ENCODE measurements around the gene GIGYF1. TPM values are rescaled to one million over a fixed set of nuclear protein-coding genes. Genes with fewer than 3 reads are reported as not detected.

The GIGYF1 gene
- total and polyA plus RNA-seq, 8 donors: 10.5 to 127 (median 33.6) TPM

DNA sequence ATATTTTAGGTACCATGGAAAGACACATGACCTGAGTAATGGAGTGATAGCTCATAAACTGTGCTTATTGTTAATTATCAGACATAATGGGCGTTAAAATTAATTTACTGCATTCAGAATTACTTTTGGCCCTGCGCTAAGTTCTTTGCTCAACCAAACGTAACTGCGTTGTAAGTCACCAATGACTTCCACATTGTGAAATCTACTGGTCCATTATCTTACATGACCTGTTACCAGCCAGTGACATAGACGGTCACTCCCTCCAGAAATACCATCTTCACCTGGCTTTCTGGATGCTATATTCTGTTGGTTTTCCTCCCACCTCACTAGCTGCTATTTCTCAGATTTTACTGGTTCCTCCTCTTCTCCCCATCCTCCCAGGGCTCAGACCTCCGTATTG, 5.0 kb upstream of the GIGYF1 start:
- Histone ChIP-seq H3K4me1 (peaks cover 4 to 10% (median 8%) of the 10 kb centered on the region in 4 donors), H3K36me3 (no peaks in the 10 kb centered on the region), H3K27me3 (no peaks in the 10 kb centered on the region), H3K27ac (no peak overlapping the region), H3K4me3 (no peak overlapping the region), H3K9me3 (no peaks in the 10 kb centered on the region)
- TF ChIP-seq POLR2A (IDR thresholded peaks at IDR 0.05) (no peak), POLR2AphosphoS5 (IDR thresholded peaks at IDR 0.05) (no peak), EP300 (IDR thresholded peaks at IDR 0.05) (no peak)
- TF ChIP-seq, protein P1, sequence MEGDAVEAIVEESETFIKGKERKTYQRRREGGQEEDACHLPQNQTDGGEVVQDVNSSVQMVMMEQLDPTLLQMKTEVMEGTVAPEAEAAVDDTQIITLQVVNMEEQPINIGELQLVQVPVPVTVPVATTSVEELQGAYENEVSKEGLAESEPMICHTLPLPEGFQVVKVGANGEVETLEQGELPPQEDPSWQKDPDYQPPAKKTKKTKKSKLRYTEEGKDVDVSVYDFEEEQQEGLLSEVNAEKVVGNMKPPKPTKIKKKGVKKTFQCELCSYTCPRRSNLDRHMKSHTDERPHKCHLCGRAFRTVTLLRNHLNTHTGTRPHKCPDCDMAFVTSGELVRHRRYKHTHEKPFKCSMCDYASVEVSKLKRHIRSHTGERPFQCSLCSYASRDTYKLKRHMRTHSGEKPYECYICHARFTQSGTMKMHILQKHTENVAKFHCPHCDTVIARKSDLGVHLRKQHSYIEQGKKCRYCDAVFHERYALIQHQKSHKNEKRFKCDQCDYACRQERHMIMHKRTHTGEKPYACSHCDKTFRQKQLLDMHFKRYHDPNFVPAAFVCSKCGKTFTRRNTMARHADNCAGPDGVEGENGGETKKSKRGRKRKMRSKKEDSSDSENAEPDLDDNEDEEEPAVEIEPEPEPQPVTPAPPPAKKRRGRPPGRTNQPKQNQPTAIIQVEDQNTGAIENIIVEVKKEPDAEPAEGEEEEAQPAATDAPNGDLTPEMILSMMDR (IDR thresholded peaks at IDR 0.05): no peak
- DNase-seq: no peak
- intact Hi-C loops (cut with DNase I; ENCODE audit: low total_unique reads): no loop called here
- WGBS, 5 donors: 57 to 78% (median 67%) methylated on average over 5 to 6 of the region's 6 CpGs

DNA sequence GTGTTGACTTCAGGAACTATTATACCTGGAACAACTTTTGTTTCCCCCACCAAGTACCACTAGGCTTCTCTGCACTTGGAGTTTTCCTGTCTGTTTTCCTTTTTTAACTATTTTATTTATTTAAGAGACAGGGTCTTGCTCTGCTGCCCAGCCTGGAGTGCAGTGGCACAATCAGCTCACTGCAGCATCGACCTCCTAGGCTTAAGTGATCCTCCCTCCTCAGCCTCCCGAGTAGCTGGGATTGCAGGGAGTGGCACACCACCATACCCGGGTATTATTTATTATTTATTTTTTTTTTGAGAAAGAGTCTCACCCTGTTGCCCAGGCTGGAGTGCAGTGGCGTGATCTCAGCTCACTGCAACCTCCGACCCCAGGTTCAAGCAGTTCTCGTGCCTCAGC, 2.1 kb upstream of the GIGYF1 start:
- Histone ChIP-seq H3K9me3 (no peaks in the 10 kb centered on the region), H3K4me1 (peaks cover 24 to 35% (median 31%) of the 10 kb centered on the region in 4 donors), H3K27ac (no peak overlapping the region), H3K4me3 (no peak overlapping the region), H3K27me3 (no peaks in the 10 kb centered on the region), H3K36me3 (no peaks in the 10 kb centered on the region)
- no peak for DNase-seq
- intact Hi-C loops (cut with DNase I; ENCODE audit: low total_unique reads): no loop called here
- WGBS, 5 donors: 72 to 81% (median 79%) methylated on average over 6 of the region's 6 CpGs
- TF ChIP-seq POLR2A (IDR thresholded peaks at IDR 0.05) (no peak), POLR2AphosphoS5 (IDR thresholded peaks at IDR 0.05) (no peak), EP300 (IDR thresholded peaks at IDR 0.05) (no peak)
- TF ChIP-seq, protein P1 (IDR thresholded peaks at IDR 0.05): no peak

DNA sequence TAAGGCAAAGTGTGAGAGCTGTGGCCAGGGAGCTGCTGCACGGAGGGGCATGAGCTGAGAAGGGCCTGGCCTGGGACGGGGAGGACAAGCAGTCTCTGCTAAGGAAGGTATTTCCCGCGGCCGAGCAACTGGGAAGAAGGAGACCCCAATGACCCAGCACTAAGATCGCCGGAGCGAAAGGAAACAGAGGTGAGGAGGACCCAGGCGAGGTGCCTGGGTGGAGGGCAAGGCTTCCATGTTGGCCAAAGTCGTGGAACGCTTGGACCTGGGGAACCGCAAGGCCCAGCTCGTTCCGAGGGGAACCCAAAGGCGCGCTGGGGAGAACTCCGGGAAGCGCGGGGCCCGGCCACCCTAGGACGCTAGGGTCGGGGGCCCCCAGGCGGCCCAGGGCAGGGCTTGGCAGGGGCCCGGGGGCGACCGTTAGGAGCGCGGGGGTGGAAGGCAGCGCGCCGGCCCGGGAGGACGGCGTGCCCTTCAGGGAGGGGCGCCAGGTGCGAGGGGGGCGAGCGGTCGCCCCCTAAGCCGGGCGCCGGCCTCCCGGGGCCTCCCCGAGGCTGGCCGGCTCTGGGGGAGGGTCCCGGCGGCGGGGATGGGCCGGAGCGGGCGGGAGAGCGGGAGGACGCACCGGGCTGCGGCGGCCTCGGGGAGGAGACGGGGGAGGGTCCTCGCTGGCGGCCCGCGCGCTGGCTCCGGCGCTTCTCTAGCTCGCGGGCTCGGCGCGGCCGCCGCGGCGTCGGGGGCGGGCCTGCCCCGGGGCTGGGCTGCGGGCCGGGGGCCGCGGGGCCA, 545 bp downstream of the GIGYF1 start:
- H3K4me1 ChIP-seq: peaks cover 37 to 58% (median 56%) of the 10 kb centered on the region in 4 donors
- peak overlapping the region; percentile 88 to 98 (median 95) for H3K4me3 ChIP-seq
- 0 to 1% (median 0%) methylated on average over 20 to 81 of the region's 81 CpGs for WGBS, 5 donors
- H3K27ac ChIP-seq: peak overlapping the region; percentile 75 to 90 (median 77)
- H3K27me3 ChIP-seq: no peaks in the 10 kb centered on the region
- DNase-seq: peak in 1 of 2 donors; percentile 61
- H3K36me3 ChIP-seq: peaks cover under 1 to 15% (median 13%) of the 10 kb centered on the region in 4 donors
- intact Hi-C loops (cut with DNase I; ENCODE audit: low total_unique reads): no loop called here
- H3K9me3 ChIP-seq: no peaks in the 10 kb centered on the region
- TF ChIP-seq EP300 (IDR thresholded peaks at IDR 0.05) (no peak), POLR2AphosphoS5 (IDR thresholded peaks at IDR 0.05) (no peak), POLR2A (IDR thresholded peaks at IDR 0.05) (no peak)
- TF ChIP-seq, protein P1 (IDR thresholded peaks at IDR 0.05): no peak

DNA sequence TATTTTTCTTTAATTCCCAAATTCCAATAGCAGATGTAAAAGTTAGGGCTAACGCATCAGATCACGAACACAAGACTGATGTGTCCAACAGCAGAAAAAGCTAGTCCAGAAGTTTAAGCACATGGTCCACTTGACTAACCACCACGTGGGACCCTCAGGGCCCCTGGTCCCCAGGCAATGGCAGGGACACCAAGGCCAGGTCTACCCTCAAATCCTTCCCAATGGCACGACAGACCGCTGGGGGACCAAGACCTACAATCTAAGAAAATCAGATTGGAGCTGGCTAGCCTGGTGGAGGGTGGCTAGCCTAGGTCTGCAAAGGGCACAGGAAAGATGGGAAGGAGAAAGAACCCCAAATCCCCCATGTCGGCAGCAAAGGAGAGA, 1.5 kb downstream of the GIGYF1 start:
- TF ChIP-seq, protein P1 (IDR thresholded peaks at IDR 0.05): no peak
- TF ChIP-seq POLR2A (IDR thresholded peaks at IDR 0.05): no peak
- TF ChIP-seq EP300 (IDR thresholded peaks at IDR 0.05): no peak
- TF ChIP-seq POLR2AphosphoS5 (IDR thresholded peaks at IDR 0.05): no peak
- peaks cover 10 to 25% (median 22%) of the 10 kb centered on the region in 4 donors for H3K36me3 ChIP-seq
- intact Hi-C loops (cut with DNase I; ENCODE audit: low total_unique reads): no loop called here
- peak overlapping the region; percentile 88 to 98 (median 95) for H3K4me3 ChIP-seq
- WGBS, 5 donors: 45 to 54% (median 52%) methylated on average over 6 of the region's 6 CpGs
- H3K27me3 ChIP-seq: no peaks in the 10 kb centered on the region
- peak overlapping the region in 3 of 5 donors; percentile 77 to 90 (median 87) for H3K27ac ChIP-seq
- H3K9me3 ChIP-seq: no peaks in the 10 kb centered on the region
- H3K4me1 ChIP-seq: peaks cover 37 to 66% (median 61%) of the 10 kb centered on the region in 4 donors
- no peak for DNase-seq

All from stomach (tissue), 9 donors.